Fibroblast of lung (primary cell): ENCODE data around the gene LTC4S. TPM values are rescaled to one million over a fixed set of nuclear protein-coding genes. Genes with fewer than 3 reads are reported as not detected.

Experiments
- DNase-seq, 2 donors: peaks; one replicate each; pipeline versions ENCODE4 v3.0.0 to v3.0.0-alpha.2; 2010; ENCODE audit warnings: low read depth in 2 of 2
- H2AFZ ChIP-seq: 2 replicates; pipeline ENCODE4 v1.5.1; 2012; ENCODE audit warnings: low read length, control low read depth, inconsistent platforms
- H3K27ac ChIP-seq: 2 replicates; pipeline ENCODE4 v1.5.1; 2011; ENCODE audit warnings: low read length, control low read depth; ENCODE audit not compliant: insufficient read depth
- H3K27me3 ChIP-seq: 2 replicates; pipeline ENCODE4 v1.5.1; 2011; ENCODE audit warnings: mild to moderate bottlenecking, low read length; ENCODE audit not compliant: control insufficient read depth, insufficient read depth
- H3K36me3 ChIP-seq: 2 replicates; pipeline ENCODE4 v1.5.1; 2011; ENCODE audit warnings: low read length; ENCODE audit not compliant: control insufficient read depth, insufficient read depth
- H3K4me1 ChIP-seq: 2 replicates; pipeline ENCODE4 v1.5.1; 2011; ENCODE audit warnings: low read length; ENCODE audit not compliant: control insufficient read depth, insufficient read depth; ENCODE audit errors: extremely low read depth
- H3K4me2 ChIP-seq: 2 replicates; pipeline ENCODE4 v1.5.1; 2011; ENCODE audit warnings: low read length, control low read depth; ENCODE audit not compliant: insufficient read depth; ENCODE audit errors: extremely low read depth
- H3K4me3 ChIP-seq, 4 experiments: fragments of 200-600 bp in 1 of 4; sonication (generic) in 1 of 4; replicated peaks in 1 of 4; 2 replicates each; pipeline ENCODE4 v1.5.1; 2011 to 2016; ENCODE audit warnings: low read length in 4 of 4, low read depth in 3 of 4, mild to moderate bottlenecking in 3 of 4, control low read depth in 2 of 4, inconsistent platforms in 1 of 4, mixed read lengths in 1 of 4; ENCODE audit not compliant: insufficient read depth in 1 of 4; ENCODE audit errors: control extremely low read depth in 1 of 4
- H3K79me2 ChIP-seq: 2 replicates; pipeline ENCODE4 v1.5.1; 2012; ENCODE audit warnings: mild to moderate bottlenecking, low read length, inconsistent platforms; ENCODE audit not compliant: control insufficient read depth, insufficient read depth
- H3K9ac ChIP-seq: 2 replicates; pipeline ENCODE4 v1.5.1; 2011; ENCODE audit warnings: mild to moderate bottlenecking, low read length, control low read depth; ENCODE audit not compliant: insufficient read depth
- H3K9me3 ChIP-seq: 2 replicates; pipeline ENCODE4 v1.5.1; 2012; ENCODE audit warnings: low read depth, low read length; ENCODE audit not compliant: control insufficient read depth, insufficient read depth
- H4K20me1 ChIP-seq: 2 replicates; pipeline ENCODE4 v1.5.1; 2011; ENCODE audit warnings: low read length; ENCODE audit not compliant: control insufficient read depth, insufficient read depth; ENCODE audit errors: extremely low read depth
- CTCF ChIP-seq, 2 donors: IDR thresholded peaks in 1 of 2; conservative IDR thresholded peaks in 1 of 2; 1 replicate in 1 of 2; 2 replicates in 1 of 2; pipeline ENCODE4 v1.5.1; 2011 to 2012; ENCODE audit warnings: low read length in 2 of 2, control low read depth in 1 of 2, inconsistent platforms in 1 of 2, low read depth in 1 of 2, mild to moderate bottlenecking in 1 of 2
- EZH2 ChIP-seq: IDR thresholded peaks from 2 replicates; pipeline ENCODE4 v1.5.1; 2012; ENCODE audit warnings: low read length, control low read depth, mild to moderate bottlenecking; ENCODE audit errors: missing control alignments
- polyA plus RNA-seq, 2 donors: library from polyadenylated mRNA; depleted of rRNA in 1 of 2; stranded (reverse) in 1 of 2; unstranded in 1 of 2; fragments of >200 nt; gene quantifications; 2 replicates each; pipeline ENCODE4 v1.2.1, GENCODE V29; 2011 to 2012; ENCODE audit warnings: missing spikeins in 1 of 2
- total RNA-seq: library from RNA; depleted of rRNA; stranded (reverse); fragments of >200 nt; gene quantifications from 2 replicates; pipeline ENCODE4 v1.2.1, GENCODE V29; 2014

The LTC4S gene
- total and polyA plus RNA-seq, 2 donors (not counting 1 experiment from before 2014, with no cell fraction given), result 0.32 to 0.83 TPM

- Histone ChIP-seq H3K4me2 (peak overlapping the region; percentile 80), H3K36me3 (peaks cover 27% of the 10 kb centered on the region), H3K27me3 (no peaks in the 10 kb centered on the region), H3K4me3 (peak overlapping the region; percentile 23 to 61 (median 42)), H2AFZ (no peak overlapping the region), H3K4me1 (peaks cover 6% of the 10 kb centered on the region), H3K79me2 (no peaks in the 10 kb centered on the region), H3K9ac (peak overlapping the region; percentile 58), H4K20me1 (no peaks in the 10 kb centered on the region), H3K27ac (no peak overlapping the region), H3K9me3 (no peaks in the 10 kb centered on the region)
- DNase-seq, result no peak
- TF ChIP-seq EZH2, result no peak
- no peak for TF ChIP-seq CTCF (conservative IDR thresholded peaks at IDR 0.05 in 1 of 2, IDR thresholded peaks at IDR 0.05 in 1 of 2; ENCODE audit: low read depth in 1 of 2, low read length in 2 of 2)
Measured at GRCh38 chr5:179795049-179795862, 1.5 kb downstream of the LTC4S start.

DNA sequence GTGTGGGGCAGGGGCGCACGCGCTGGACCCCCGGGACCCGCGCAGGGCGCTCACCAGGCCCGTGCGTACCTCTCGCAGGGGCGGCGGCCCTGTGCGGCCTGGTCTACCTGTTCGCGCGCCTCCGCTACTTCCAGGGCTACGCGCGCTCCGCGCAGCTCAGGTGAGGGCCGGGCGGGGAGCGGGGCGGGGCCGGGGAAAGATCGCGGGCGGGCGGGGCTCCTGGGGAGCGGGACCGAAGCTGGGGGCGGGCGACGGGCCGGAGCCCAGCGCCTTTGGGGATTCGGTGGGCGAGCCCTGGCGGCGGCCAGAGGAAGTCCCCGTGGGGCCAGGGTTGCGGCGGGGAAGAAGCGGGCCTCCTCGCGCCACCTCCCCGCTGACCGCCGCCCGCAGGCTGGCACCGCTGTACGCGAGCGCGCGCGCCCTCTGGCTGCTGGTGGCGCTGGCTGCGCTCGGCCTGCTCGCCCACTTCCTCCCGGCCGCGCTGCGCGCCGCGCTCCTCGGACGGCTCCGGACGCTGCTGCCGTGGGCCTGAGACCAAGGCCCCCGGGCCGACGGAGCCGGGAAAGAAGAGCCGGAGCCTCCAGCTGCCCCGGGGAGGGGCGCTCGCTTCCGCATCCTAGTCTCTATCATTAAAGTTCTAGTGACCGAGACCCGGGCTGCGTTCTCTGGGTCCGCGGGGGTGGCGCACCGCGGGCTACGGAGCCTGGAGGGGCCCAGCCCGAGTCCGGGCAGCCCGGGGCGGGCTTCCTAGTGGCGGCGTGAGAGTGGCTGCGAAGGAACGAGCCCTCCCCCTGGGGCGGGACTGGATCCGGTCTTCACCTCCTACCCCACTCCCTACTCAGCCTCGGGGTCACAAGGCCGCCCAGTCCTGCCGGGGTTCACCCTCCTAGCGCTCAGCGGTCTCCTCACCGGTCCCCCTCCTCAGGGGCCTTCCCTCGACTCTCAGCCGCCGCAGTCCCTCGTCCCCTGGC, 2.4 kb downstream of the LTC4S start:
- Histone ChIP-seq H3K4me1 (peaks cover 6% of the 10 kb centered on the region), H2AFZ (no peak overlapping the region), H3K4me2 (peak overlapping the region; percentile 80), H3K9me3 (no peaks in the 10 kb centered on the region), H3K27ac (peak overlapping the region; percentile 59), H3K36me3 (peaks cover 31% of the 10 kb centered on the region), H4K20me1 (no peaks in the 10 kb centered on the region), H3K9ac (peak overlapping the region; percentile 58), H3K27me3 (no peaks in the 10 kb centered on the region), H3K4me3 (peak overlapping the region; percentile 23 to 61 (median 49)), H3K79me2 (no peaks in the 10 kb centered on the region)
- TF ChIP-seq CTCF (conservative IDR thresholded peaks at IDR 0.05 in 1 of 2, IDR thresholded peaks at IDR 0.05 in 1 of 2; ENCODE audit: low read depth in 1 of 2, low read length in 2 of 2) (peak; percentile 33 to 55), EZH2 (no peak)
- peak; percentile 78 to 79 for DNase-seq
